MCF 10A (cell line): ENCODE results near the gene ZNF487. TPM values are rescaled to one million over a fixed set of nuclear protein-coding genes. Genes with fewer than 3 reads are reported as not detected.

ENCODE experiments used
- Bru-seq: library from RNA; stranded (reverse); fragments of 400-500 nt; gene quantifications from one replicate; lab custom pipeline; 2021; lab: Mats Ljungman, UMichigan
- BruChase-seq, 2 experiments: library from RNA; stranded (reverse); fragments of 400-500 nt; gene quantifications; one replicate each; lab custom pipeline; 2021; lab: Mats Ljungman, UMichigan
- BruUV-seq: library from RNA; stranded (reverse); fragments of 400-500 nt; replicated peaks from 2 replicates; lab custom pipeline; 2021; lab: Mats Ljungman, UMichigan
- CTCF ChIA-PET: fragments of 300-600 bp; sonication (Branson Sonifier 250); formaldehyde crosslinking; extraction: SDS; loops from one replicate; lab custom pipeline; 2021; ENCODE audit warnings: antibody characterized with exemption, inconsistent platforms; lab: Yijun Ruan, JAX
- POLR2A ChIA-PET: fragments of 300-600, 350-650 bp; sonication (Branson Sonifier 250); formaldehyde crosslinking; extraction: SDS; loops from one replicate; lab custom pipeline; 2020; ENCODE audit warnings: antibody characterized with exemption, inconsistent platforms; lab: Yijun Ruan, JAX
- DNase-seq: peaks from one replicate; pipeline ENCODE4 v3.0.0-alpha.2; 2018; ENCODE audit not compliant: unreplicated experiment
- H3K27ac Mint-ChIP-seq: one replicate; pipeline ENCODE4 v1.8.0; 2022; ENCODE audit warnings: mild to moderate bottlenecking, low read depth, mixed read lengths; ENCODE audit not compliant: unreplicated experiment
- H3K27me3 Mint-ChIP-seq: one replicate; pipeline ENCODE4 v1.8.0; 2022; ENCODE audit warnings: mixed read lengths; ENCODE audit not compliant: insufficient read depth, unreplicated experiment
- H3K36me3 Mint-ChIP-seq: one replicate; pipeline ENCODE4 v1.8.0; 2022; ENCODE audit warnings: mild to moderate bottlenecking, moderate library complexity, mixed read lengths; ENCODE audit not compliant: insufficient read depth, unreplicated experiment
- H3K4me1 Mint-ChIP-seq: one replicate; pipeline ENCODE4 v1.8.0; 2022; ENCODE audit warnings: mixed read lengths; ENCODE audit not compliant: insufficient read depth, unreplicated experiment
- H3K4me3 Mint-ChIP-seq: one replicate; pipeline ENCODE4 v1.8.0; 2022; ENCODE audit warnings: mild to moderate bottlenecking, moderate library complexity, mixed read lengths; ENCODE audit not compliant: unreplicated experiment
- H3K9me3 Mint-ChIP-seq: one replicate; pipeline ENCODE4 v1.8.0; 2022; ENCODE audit warnings: mixed read lengths; ENCODE audit not compliant: unreplicated experiment
- intact Hi-C: fragments of 100-400 bp; cut with micrococcal nuclease; formaldehyde crosslinking; loops from 2 replicates; pipeline ENCODE4 v1.14.1; 2022
- long read RNA-seq: library from polyadenylated mRNA; stranded (forward); transcript quantifications from one replicate; pipeline ENCODE4 v2.0.0, GENCODE V29; 2022
- total RNA-seq: library from RNA; stranded (reverse); gene quantifications from 2 replicates; pipeline ENCODE4 v1.2.3, GENCODE V29; 2022
- TF ChIP-seq, protein P1 (sequence below): fragments of 200-600 bp; IDR thresholded peaks from one replicate; pipeline ENCODE4 v1.8.0; 2022; ENCODE audit warnings: antibody characterized with exemption, mild to moderate bottlenecking; ENCODE audit not compliant: unreplicated experiment

Gene ZNF487
- 2.2 and 2.6 TPM in 2 replicates for total RNA-seq
- percentile 44 among the genes with signal in this experiment for Bru-seq, nascent RNA
- percentile 42 among the genes with signal in this experiment for BruChase-seq, experiment 1, labeled RNA remaining after a 6-hour chase
- percentile 46 among the genes with signal in this experiment for BruChase-seq, experiment 2, labeled RNA remaining after a 2-hour chase
- long read RNA-seq, partial matches to known transcripts = 0 of 1 reads
- long read RNA-seq, other reads (novel, unspliced or antisense) = 0 of 1 reads

DNA sequence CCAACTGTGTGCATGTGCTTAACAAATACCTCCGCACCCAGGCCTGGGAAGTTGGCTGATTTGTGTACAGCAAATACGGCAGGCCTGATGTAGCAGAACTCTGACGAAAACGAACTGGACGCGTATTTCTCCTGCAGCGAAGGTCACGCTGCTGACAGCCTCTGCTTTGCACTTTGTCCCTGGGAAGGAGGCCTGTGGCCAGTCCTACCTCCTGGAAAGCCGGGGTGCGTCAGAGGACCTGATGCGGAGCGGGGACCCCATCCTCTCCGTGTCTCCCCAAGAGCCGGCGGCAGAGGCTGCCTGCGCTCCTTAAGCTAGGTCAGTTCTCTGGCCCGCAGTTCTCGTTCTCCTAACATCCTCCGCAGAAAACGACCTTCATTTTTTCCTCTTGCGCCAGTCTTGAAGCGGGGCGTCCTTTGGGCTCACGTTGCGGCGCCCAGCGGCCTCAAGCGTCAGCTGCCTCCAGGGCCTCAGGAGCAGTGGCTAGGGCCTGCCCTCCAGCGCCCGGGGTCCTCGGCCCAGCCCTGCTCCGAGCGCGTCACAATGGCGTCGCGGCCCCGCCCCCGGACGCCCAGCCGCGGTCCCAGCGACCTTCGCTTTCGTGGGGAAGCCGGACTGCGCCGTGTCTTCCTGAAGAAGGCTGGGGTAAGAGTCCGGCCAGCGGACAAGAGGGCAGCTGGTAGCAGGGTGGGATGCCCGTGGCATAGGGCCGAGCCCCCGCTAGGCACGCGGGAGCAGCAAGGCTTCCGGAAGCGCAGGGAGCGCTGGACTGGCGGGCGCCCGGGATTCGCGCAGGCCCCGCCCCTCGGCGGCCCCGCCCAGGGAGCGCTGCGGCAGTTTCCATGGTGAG is at the start of gene ZNF487:
TSS of gene ZNF487 (plus strand) at position 821 of the 850 bp plus-strand sequence. CDS start 38,703 bp downstream, outside the sequence.
- Mint-ChIP-seq H3K36me3 (peaks cover 6% of the 10 kb centered on the region), H3K4me3 (peak within 1 kb of the TSS; percentile 96), H3K9me3 (no peaks in the 10 kb centered on the region), H3K27ac (peak within 1 kb of the TSS; percentile 99), H3K4me1 (peaks cover 6% of the 10 kb centered on the region), H3K27me3 (no peaks in the 10 kb centered on the region)
- TF ChIP-seq, protein P1, sequence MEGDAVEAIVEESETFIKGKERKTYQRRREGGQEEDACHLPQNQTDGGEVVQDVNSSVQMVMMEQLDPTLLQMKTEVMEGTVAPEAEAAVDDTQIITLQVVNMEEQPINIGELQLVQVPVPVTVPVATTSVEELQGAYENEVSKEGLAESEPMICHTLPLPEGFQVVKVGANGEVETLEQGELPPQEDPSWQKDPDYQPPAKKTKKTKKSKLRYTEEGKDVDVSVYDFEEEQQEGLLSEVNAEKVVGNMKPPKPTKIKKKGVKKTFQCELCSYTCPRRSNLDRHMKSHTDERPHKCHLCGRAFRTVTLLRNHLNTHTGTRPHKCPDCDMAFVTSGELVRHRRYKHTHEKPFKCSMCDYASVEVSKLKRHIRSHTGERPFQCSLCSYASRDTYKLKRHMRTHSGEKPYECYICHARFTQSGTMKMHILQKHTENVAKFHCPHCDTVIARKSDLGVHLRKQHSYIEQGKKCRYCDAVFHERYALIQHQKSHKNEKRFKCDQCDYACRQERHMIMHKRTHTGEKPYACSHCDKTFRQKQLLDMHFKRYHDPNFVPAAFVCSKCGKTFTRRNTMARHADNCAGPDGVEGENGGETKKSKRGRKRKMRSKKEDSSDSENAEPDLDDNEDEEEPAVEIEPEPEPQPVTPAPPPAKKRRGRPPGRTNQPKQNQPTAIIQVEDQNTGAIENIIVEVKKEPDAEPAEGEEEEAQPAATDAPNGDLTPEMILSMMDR = no peak
- BruUV-seq = TSS peak; percentile 92
- peak; percentile 84 for DNase-seq
- intact Hi-C loops = loop anchor here (1.0 to 2.0 kb wide), 2 partner anchors 27 to 40 kb away; partner anchors contain the start of gene HNRNPF
- ChIA-PET POLR2A (interaction anchor here (0.6 to 3.8 kb wide), 19 partner anchors 8 to 649 kb away, joined by 3 to 30 read pairs (median 6); partner anchors contain the start of genes CSGALNACT2 and HNRNPF), CTCF (interaction anchor here (1.0 to 2.4 kb wide), 4 partner anchors 9 to 42 kb away, joined by 5 to 6 read pairs (median 5); no protein-coding TSS in a partner anchor)

DNA sequence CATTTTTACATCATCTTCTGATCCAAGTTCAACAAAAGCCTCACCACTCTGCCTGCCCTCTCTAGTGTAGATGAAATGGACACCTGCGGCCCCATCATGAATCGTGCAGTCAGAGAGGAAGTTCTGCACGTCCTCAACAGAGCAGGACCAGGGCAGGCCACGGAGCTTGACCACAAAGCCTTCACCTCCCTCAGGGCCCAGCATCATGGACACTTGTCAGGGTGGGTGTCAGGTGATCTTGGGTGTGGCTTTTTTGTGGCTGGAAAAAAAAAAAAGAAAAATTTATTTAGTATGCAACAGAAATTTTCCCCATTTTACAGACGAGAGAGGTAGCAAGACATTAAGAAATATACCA is 49.3 kb upstream of the ZNF487 start:
- Mint-ChIP-seq H3K9me3 (no peaks in the 10 kb centered on the region), H3K4me3 (no peak overlapping the region), H3K27ac (no peak overlapping the region), H3K4me1 (peaks cover 17% of the 10 kb centered on the region), H3K27me3 (no peaks in the 10 kb centered on the region), H3K36me3 (peaks cover 99% of the 10 kb centered on the region)
- TF ChIP-seq, protein P1 = no peak
- intact Hi-C loops = no loop called here
- no peak for DNase-seq
- ChIA-PET POLR2A (interaction anchor here (0.7 to 1.2 kb wide), 2 partner anchors 9 to 1242 kb away, joined by 3 read pairs; no protein-coding TSS in a partner anchor), CTCF (no interaction called here)
- BruUV-seq = no TSS peak

DNA sequence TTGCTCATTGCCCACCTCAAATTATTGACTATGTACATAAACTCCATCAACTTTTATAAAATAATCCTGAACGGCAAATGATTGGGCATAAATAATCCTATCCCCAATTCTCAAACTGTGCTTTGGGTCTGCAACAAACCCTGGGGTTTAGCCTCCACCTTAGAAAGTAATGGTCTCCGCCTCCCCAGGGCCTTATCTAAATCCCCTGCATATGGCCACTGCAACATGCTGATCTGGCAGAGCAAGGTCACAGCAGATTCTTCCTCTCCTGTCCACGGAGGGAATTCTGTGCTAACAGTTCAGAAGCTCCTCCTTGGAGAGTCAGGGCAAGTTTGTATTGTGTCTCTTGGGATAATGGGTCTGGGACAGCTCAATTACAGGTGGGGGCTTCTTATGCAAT is 47.0 kb upstream of the ZNF487 start:
- TF ChIP-seq, protein P1 = no peak
- Mint-ChIP-seq H3K27me3 (no peaks in the 10 kb centered on the region), H3K4me1 (peaks cover 28% of the 10 kb centered on the region), H3K9me3 (no peaks in the 10 kb centered on the region), H3K36me3 (peaks cover 100% of the 10 kb centered on the region), H3K27ac (no peak overlapping the region), H3K4me3 (no peak overlapping the region)
- BruUV-seq = no TSS peak
- ChIA-PET POLR2A (interaction anchor here (1.0 to 1.6 kb wide), 2 partner anchors 18 to 47 kb away, joined by 5 to 7 read pairs; no protein-coding TSS in a partner anchor), CTCF (interaction anchor here (0.9 to 2.8 kb wide), 5 partner anchors 10 to 73 kb away, joined by 3 to 20 read pairs (median 5); no protein-coding TSS in a partner anchor)
- intact Hi-C loops = no loop called here
- no peak for DNase-seq
